Trophoblast cell (in vitro differentiated cells and primary cell): Measurements from ENCODE around the gene CNOT3. TPM values are rescaled to one million over a fixed set of nuclear protein-coding genes. Genes with fewer than 3 reads are reported as not detected.
"Not testable (repeated sequence)": the region's sequence is repeated elsewhere in the genome, so short reads cannot be mapped to it uniquely, and the experiment has no call there.

ENCODE experiments used
- DNase-seq, 2 donors: peaks; one replicate each; pipeline ENCODE4 v3.0.0-alpha.2; 2016
- H2AFZ ChIP-seq: 2 replicates; pipeline ENCODE4 v1.6.1; 2013; ENCODE audit warnings: low read length, moderate library complexity, mild to moderate bottlenecking; ENCODE audit not compliant: insufficient read depth, poor library complexity
- H2AK5ac ChIP-seq: 2 replicates; pipeline ENCODE4 v1.6.1; 2013; ENCODE audit warnings: mild to moderate bottlenecking, low read length
- H2BK120ac ChIP-seq: 2 replicates; pipeline ENCODE4 v1.6.1; 2013; ENCODE audit warnings: low read length, mild to moderate bottlenecking, moderate library complexity; ENCODE audit not compliant: insufficient read depth, poor library complexity
- H2BK12ac ChIP-seq: 2 replicates; pipeline ENCODE4 v1.6.1; 2013; ENCODE audit warnings: mild to moderate bottlenecking, low read length, moderate library complexity
- H2BK5ac ChIP-seq: 2 replicates; pipeline ENCODE4 v1.6.1; 2013; ENCODE audit warnings: low read length, low read depth, moderate library complexity, mild to moderate bottlenecking; ENCODE audit not compliant: poor library complexity
- H3K14ac ChIP-seq: 2 replicates; pipeline ENCODE4 v1.6.1; 2013; ENCODE audit warnings: mild to moderate bottlenecking, low read length
- H3K18ac ChIP-seq: 2 replicates; pipeline ENCODE4 v1.6.1; 2013; ENCODE audit warnings: mild to moderate bottlenecking, low read length
- H3K23ac ChIP-seq: 2 replicates; pipeline ENCODE4 v1.6.1; 2013; ENCODE audit warnings: low read length
- H3K27ac ChIP-seq: 2 replicates; pipeline ENCODE4 v1.5.1; 2013; ENCODE audit warnings: low read depth, mild to moderate bottlenecking, inconsistent platforms, low read length, moderate library complexity
- H3K27me3 ChIP-seq: 2 replicates; pipeline ENCODE4 v1.6.1; 2013; ENCODE audit warnings: inconsistent platforms, mild to moderate bottlenecking, low read length, moderate library complexity; ENCODE audit not compliant: insufficient read depth
- H3K36me3 ChIP-seq, 2 experiments: 1 replicate in 1 of 2; 2 replicates in 1 of 2; pipeline ENCODE4 v1.6.1; 2013; ENCODE audit warnings: low read length in 2 of 2, mild to moderate bottlenecking in 2 of 2, moderate library complexity in 1 of 2; ENCODE audit not compliant: insufficient read depth in 2 of 2, control insufficient read depth in 1 of 2
- H3K4ac ChIP-seq: 2 replicates; pipeline ENCODE4 v1.6.1; 2013; ENCODE audit warnings: low read depth, mild to moderate bottlenecking, low read length, moderate library complexity
- H3K4me1 ChIP-seq, 2 experiments: 1 replicate in 1 of 2; 2 replicates in 1 of 2; pipeline ENCODE4 v1.6.1; 2013; ENCODE audit warnings: low read length in 2 of 2, mild to moderate bottlenecking in 2 of 2, moderate library complexity in 1 of 2; ENCODE audit not compliant: insufficient read depth in 2 of 2, control insufficient read depth in 1 of 2
- H3K4me2 ChIP-seq: 2 replicates; pipeline ENCODE4 v1.6.1; 2013; ENCODE audit warnings: inconsistent platforms, mild to moderate bottlenecking, low read length, moderate library complexity
- H3K4me3 ChIP-seq: 2 replicates; pipeline ENCODE4 v1.5.1; 2013; ENCODE audit warnings: mild to moderate bottlenecking, low read depth, low read length, inconsistent platforms
- H3K79me1 ChIP-seq: one replicate; pipeline ENCODE4 v1.6.1; 2013; ENCODE audit warnings: low read length
- H3K79me2 ChIP-seq: 2 replicates; pipeline ENCODE4 v1.6.1; 2013; ENCODE audit warnings: low read length, mild to moderate bottlenecking; ENCODE audit not compliant: control insufficient read depth, insufficient read depth, poor library complexity
- H3K9ac ChIP-seq: 2 replicates; pipeline ENCODE4 v1.6.1; 2013; ENCODE audit warnings: mild to moderate bottlenecking, low read length
- H3K9me3 ChIP-seq: 2 replicates; pipeline ENCODE4 v1.6.1; 2013; ENCODE audit warnings: low read depth, mild to moderate bottlenecking, control low read depth, inconsistent platforms, low read length; ENCODE audit not compliant: insufficient read depth
- H4K12ac ChIP-seq: 2 replicates; pipeline ENCODE4 v1.6.1; 2013; ENCODE audit warnings: low read depth, mild to moderate bottlenecking, low read length, moderate library complexity
- H4K8ac ChIP-seq: 2 replicates; pipeline ENCODE4 v1.6.1; 2013; ENCODE audit warnings: low read depth, mild to moderate bottlenecking, low read length, moderate library complexity
- H4K91ac ChIP-seq: one replicate; pipeline ENCODE4 v1.6.1; 2013; ENCODE audit warnings: low read depth, mild to moderate bottlenecking, low read length, moderate library complexity
- WGBS: extraction: QIAGEN DNeasy Blood & Tissue Kit; methylation state at CpG from one replicate; pipeline ENCODE4 v1.1.7; 2013; ENCODE audit warnings: missing lambda C conversion rate; ENCODE audit not compliant: insufficient read length, insufficient coverage; ENCODE audit errors: extremely low coverage; 5-methylcytosine and 5-hydroxymethylcytosine counted together
- polyA plus RNA-seq: library from polyadenylated mRNA; stranded (reverse); fragments of 200-250 nt; gene quantifications from 2 replicates; pipeline ENCODE4 v1.2.3, GENCODE V29; 2013

Gene CNOT3
- 86.9 and 87.2 TPM in 2 replicates for polyA plus RNA-seq

- Histone ChIP-seq H3K79me2 (peaks cover 31% of the 10 kb centered on the region), H4K91ac (peak within 1 kb of the TSS; percentile 99), H2AK5ac (peak within 1 kb of the TSS; percentile 95), H2BK12ac (no peak within 1 kb of the TSS), H3K36me3 (peaks cover 32 to 40% of the 10 kb centered on the region in 2 experiments), H3K4me1 (peaks cover 11 to 15% of the 10 kb centered on the region in 2 experiments), H3K27me3 (no peaks in the 10 kb centered on the region), H3K9ac (peak within 1 kb of the TSS; percentile 94), H2BK120ac (peak within 1 kb of the TSS; percentile 85), H3K4me2 (peak within 1 kb of the TSS; percentile 83), H2BK5ac (peak within 1 kb of the TSS; percentile 85), H4K12ac (peak within 1 kb of the TSS; percentile 92), H3K18ac (peak within 1 kb of the TSS; percentile 95), H3K4me3 (peak within 1 kb of the TSS; percentile 95), H4K8ac (peak within 1 kb of the TSS; percentile 90), H3K27ac (peak within 1 kb of the TSS; percentile 60), H3K9me3 (peaks cover 3% of the 10 kb centered on the region), H3K79me1 (peaks cover 8% of the 10 kb centered on the region), H3K23ac (peak within 1 kb of the TSS; percentile 9), H2AFZ (peak within 1 kb of the TSS; percentile 81), H3K4ac (peak within 1 kb of the TSS; percentile 100), H3K14ac (peak within 1 kb of the TSS; percentile 96)
- DNase-seq, result no peak
- no CpG with 5 or more reads among the region's 103 CpGs for WGBS
Observed at GRCh38 chr19:54137699-54138488, at the start of gene CNOT3. Gene CNOT3 (plus strand): TSS chr19:54137762. CDS start chr19:54142979, 5,217 bp downstream.

- Histone ChIP-seq H4K91ac (no peak overlapping the region), H3K23ac (no peak overlapping the region), H2AFZ (no peak overlapping the region), H3K4me3 (no peak overlapping the region), H2BK5ac (no peak overlapping the region), H3K9me3 (peaks cover 7% of the 10 kb centered on the region), H4K12ac (no peak overlapping the region), H2BK120ac (no peak overlapping the region), H3K36me3 (no peaks in the 10 kb centered on the region), H3K9ac (no peak overlapping the region), H3K4me1 (peaks cover 3 to 6% of the 10 kb centered on the region in 2 experiments), H2AK5ac (no peak overlapping the region), H3K18ac (no peak overlapping the region), H4K8ac (no peak overlapping the region), H3K27me3 (peaks cover 5% of the 10 kb centered on the region), H3K4me2 (no peak overlapping the region), H3K4ac (no peak overlapping the region), H3K14ac (no peak overlapping the region), H3K79me2 (no peaks in the 10 kb centered on the region), H3K27ac (no peak overlapping the region), H2BK12ac (no peak overlapping the region), H3K79me1 (no peaks in the 10 kb centered on the region)
- no peak for DNase-seq
- no CpG with 5 or more reads among the region's 17 CpGs for WGBS
Observed at GRCh38 chr19:54094426-54095000, 43.0 kb upstream of the CNOT3 start.

- Histone ChIP-seq H4K8ac (peak overlapping the region; percentile 14), H2AFZ (no peak overlapping the region), H2BK12ac (no peak overlapping the region), H3K4me1 (peaks cover 3 to 6% of the 10 kb centered on the region in 2 experiments), H3K9me3 (peaks cover 7% of the 10 kb centered on the region), H3K9ac (no peak overlapping the region), H3K18ac (no peak overlapping the region), H3K14ac (no peak overlapping the region), H3K4me3 (no peak overlapping the region), H2AK5ac (no peak overlapping the region), H4K91ac (no peak overlapping the region), H3K27me3 (peaks cover 5% of the 10 kb centered on the region), H3K27ac (no peak overlapping the region), H2BK5ac (no peak overlapping the region), H3K36me3 (no peaks in the 10 kb centered on the region), H2BK120ac (no peak overlapping the region), H3K79me2 (no peaks in the 10 kb centered on the region), H4K12ac (no peak overlapping the region), H3K4me2 (peak overlapping the region; percentile 79), H3K4ac (no peak overlapping the region), H3K79me1 (no peaks in the 10 kb centered on the region), H3K23ac (no peak overlapping the region)
- WGBS, result no CpG with 5 or more reads among the region's 22 CpGs
- no peak for DNase-seq
Observed at GRCh38 chr19:54095136-54095858, 42.3 kb upstream of the CNOT3 start.

- not testable (repeated sequence) for H3K4ac ChIP-seq, H3K23ac ChIP-seq, H2AK5ac ChIP-seq, H3K79me1 ChIP-seq, H3K9me3 ChIP-seq, H3K27me3 ChIP-seq, H3K79me2 ChIP-seq, H3K4me1 ChIP-seq, H3K9ac ChIP-seq, H2BK5ac ChIP-seq, H3K27ac ChIP-seq, H3K36me3 ChIP-seq, H3K18ac ChIP-seq, H4K91ac ChIP-seq, H3K14ac ChIP-seq, H4K12ac ChIP-seq, H2BK120ac ChIP-seq, H2BK12ac ChIP-seq
- Histone ChIP-seq H3K4me3 (peak overlapping the region; percentile 43), H2AFZ (peak overlapping the region; percentile 32), H3K4me2 (peak overlapping the region; percentile 79), H4K8ac (peak overlapping the region; percentile 14)
- DNase-seq, result peak in 1 of 2 donors; percentile 32
- WGBS, result no CpG with 5 or more reads among the region's 46 CpGs
Observed at GRCh38 chr19:54095859-54096616, 41.5 kb upstream of the CNOT3 start.
